H1 (cell line): Measurements from ENCODE around the gene CROCC2. TPM values are rescaled to one million over a fixed set of nuclear protein-coding genes. Genes with fewer than 3 reads are reported as not detected.
A peak's percentile ranks its signal among the peaks of the same experiment; 100 is the strongest.

Experiments used
- CTCF ChIA-PET: fragments of 300-600 bp; sonication (Branson Sonifier 250); formaldehyde crosslinking; loops from one replicate; lab custom pipeline; 2021; ENCODE audit not compliant: partially characterized antibody; lab: Charles Lee
- POLR2A ChIA-PET: fragments of 300-600 bp; sonication (Branson Sonifier 250); formaldehyde crosslinking; loops from one replicate; lab custom pipeline; 2021; ENCODE audit warnings: inconsistent platforms; ENCODE audit not compliant: partially characterized antibody; lab: Charles Lee
- DNase-seq, 2 experiments: peaks; one replicate each; pipeline versions ENCODE4 v3.0.0 to v3.0.0-alpha.2; 2010 to 2022; ENCODE audit warnings: low spot score in 2 of 2, low read depth in 1 of 2, mixed read lengths in 1 of 2
- FAIRE-seq: peaks from 2 replicates; lab custom pipeline; 2011; peaks lifted over from hg19 to GRCh38; lab: Jason Lieb, UNC
- H2AFZ ChIP-seq: 2 replicates; pipeline ENCODE4 v1.8.1; 2012; ENCODE audit warnings: low read length, inconsistent platforms
- H2AK5ac ChIP-seq: 2 replicates; pipeline ENCODE4 v1.6.1; 2013; ENCODE audit warnings: low read depth, low read length
- H2BK120ac ChIP-seq: replicated peaks from 2 replicates; pipeline ENCODE3; 2013; ENCODE audit warnings: low read depth, low read length, inconsistent platforms
- H2BK12ac ChIP-seq: 2 replicates; pipeline ENCODE4 v1.6.1; 2013; ENCODE audit warnings: low read depth, low read length
- H2BK15ac ChIP-seq: 2 replicates; pipeline ENCODE4 v1.6.1; 2013; ENCODE audit warnings: low read length
- H2BK20ac ChIP-seq: 2 replicates; pipeline ENCODE4 v1.6.1; 2013; ENCODE audit warnings: low read length
- H2BK5ac ChIP-seq: 2 replicates; pipeline ENCODE4 v1.6.1; 2013; ENCODE audit warnings: low read depth, low read length
- H3K14ac ChIP-seq: 2 replicates; pipeline ENCODE4 v1.6.1; 2013; ENCODE audit warnings: inconsistent platforms; ENCODE audit not compliant: insufficient read length
- H3K18ac ChIP-seq: 2 replicates; pipeline ENCODE4 v1.6.1; 2013; ENCODE audit warnings: low read length; ENCODE audit errors: extremely low read depth
- H3K23ac ChIP-seq: 2 replicates; pipeline ENCODE4 v1.6.1; 2013; ENCODE audit warnings: inconsistent platforms; ENCODE audit not compliant: insufficient read length
- H3K23me2 ChIP-seq: 2 replicates; pipeline ENCODE4 v1.6.1; 2013; ENCODE audit warnings: low read depth, low read length
- H3K27ac ChIP-seq: 2 replicates; pipeline ENCODE4 v1.6.1; 2011; ENCODE audit warnings: low read depth, low read length, inconsistent platforms
- H3K27me3 ChIP-seq, 4 experiments: replicated peaks in 1 of 4; 1 replicate in 1 of 4; 2 replicates in 3 of 4; pipeline versions ENCODE4 v1.6.1 to v1.8.1; 2011 to 2013; ENCODE audit warnings: low read length in 3 of 4, mild to moderate bottlenecking in 3 of 4, inconsistent platforms in 2 of 4, mixed read lengths in 2 of 4, moderate library complexity in 1 of 4; ENCODE audit not compliant: control insufficient read depth in 3 of 4, insufficient read depth in 3 of 4; ENCODE audit errors: extremely low read depth in 1 of 4
- H3K36me3 ChIP-seq, 4 experiments: 2 replicates each; pipeline versions ENCODE4 v1.6.1 to v1.8.1; 2011 to 2013; ENCODE audit warnings: mild to moderate bottlenecking in 4 of 4, low read length in 3 of 4, moderate library complexity in 2 of 4, control low read depth in 1 of 4, inconsistent platforms in 1 of 4; ENCODE audit not compliant: insufficient read depth in 4 of 4, control insufficient read depth in 2 of 4
- H3K4ac ChIP-seq: replicated peaks from 2 replicates; pipeline ENCODE3; 2013; ENCODE audit warnings: low read length, low read depth, mixed read lengths, inconsistent platforms; ENCODE audit not compliant: insufficient read length
- H3K4me1 ChIP-seq, 4 experiments: replicated peaks in 1 of 4; 1 replicate in 1 of 4; 2 replicates in 3 of 4; pipeline versions ENCODE4 v1.6.1 to v1.8.1; 2011 to 2013; ENCODE audit warnings: low read length in 3 of 4, inconsistent platforms in 2 of 4, mixed read lengths in 1 of 4; ENCODE audit not compliant: insufficient read depth in 4 of 4, control insufficient read depth in 3 of 4
- H3K4me2 ChIP-seq, 2 experiments: 2 replicates each; pipeline versions ENCODE4 v1.6.1 to v1.8.1; 2011 to 2013; ENCODE audit warnings: low read depth in 2 of 2, low read length in 2 of 2, control low read depth in 1 of 2, inconsistent platforms in 1 of 2, mild to moderate bottlenecking in 1 of 2; ENCODE audit not compliant: insufficient read depth in 1 of 2
- H3K4me3 ChIP-seq, 4 experiments: fragments of 200-600, 300-600 bp in 1 of 4; sonication (generic), shearing (Covaris generic), sonication (Bioruptor Twin) in 1 of 4; 2 replicates each; pipeline versions ENCODE4 v1.5.1 to v1.8.1; 2011 to 2016; ENCODE audit warnings: low read length in 4 of 4, low read depth in 3 of 4, control low read depth in 2 of 4, inconsistent platforms in 2 of 4, mild to moderate bottlenecking in 2 of 4, mixed read lengths in 1 of 4, moderate library complexity in 1 of 4; ENCODE audit not compliant: insufficient read depth in 2 of 4; ENCODE audit errors: extremely low read depth in 1 of 4
- H3K56ac ChIP-seq: replicated peaks from 2 replicates; pipeline ENCODE3; 2013; ENCODE audit warnings: low read depth, mild to moderate bottlenecking, mixed read lengths, low read length, inconsistent platforms; ENCODE audit not compliant: insufficient read length
- H3K79me1 ChIP-seq: 2 replicates; pipeline ENCODE4 v1.6.1; 2013; ENCODE audit warnings: low read depth, low read length, control low read depth
- H3K79me2 ChIP-seq, 2 experiments: 2 replicates each; pipeline versions ENCODE4 v1.6.1 to v1.8.1; 2012 to 2013; ENCODE audit warnings: low read length in 2 of 2, mild to moderate bottlenecking in 2 of 2, inconsistent platforms in 1 of 2; ENCODE audit not compliant: insufficient read depth in 2 of 2, control insufficient read depth in 1 of 2
- H3K9ac ChIP-seq, 4 experiments: replicated peaks in 1 of 4; 1 replicate in 1 of 4; 2 replicates in 3 of 4; pipeline versions ENCODE4 v1.6.1 to v1.8.1; 2011 to 2013; ENCODE audit warnings: low read depth in 3 of 4, low read length in 3 of 4, control low read depth in 2 of 4, mild to moderate bottlenecking in 2 of 4, moderate library complexity in 2 of 4, inconsistent platforms in 1 of 4; ENCODE audit errors: extremely low read depth in 1 of 4
- H3K9me3 ChIP-seq, 2 experiments: 2 replicates each; pipeline versions ENCODE4 v1.6.1 to v1.8.1; 2012 to 2013; ENCODE audit warnings: mild to moderate bottlenecking in 2 of 2, moderate library complexity in 2 of 2, control low read depth in 1 of 2, inconsistent platforms in 1 of 2, low read depth in 1 of 2, low read length in 1 of 2, mixed read lengths in 1 of 2; ENCODE audit not compliant: insufficient read depth in 2 of 2
- H4K20me1 ChIP-seq, 2 experiments: replicated peaks in 1 of 2; 2 replicates each; pipeline versions ENCODE3 to v1.8.1; 2011 to 2013; ENCODE audit warnings: inconsistent platforms in 2 of 2, low read length in 2 of 2, mild to moderate bottlenecking in 1 of 2; ENCODE audit not compliant: insufficient read depth in 2 of 2, control insufficient read depth in 1 of 2
- H4K5ac ChIP-seq: 2 replicates; pipeline ENCODE4 v1.6.1; 2013; ENCODE audit warnings: low read length, low read depth, mixed read lengths, inconsistent platforms; ENCODE audit not compliant: insufficient read length
- H4K8ac ChIP-seq: 2 replicates; pipeline ENCODE4 v1.8.0; 2013; ENCODE audit warnings: mild to moderate bottlenecking, moderate library complexity, low read length, inconsistent platforms; ENCODE audit not compliant: insufficient read depth; ENCODE audit errors: extremely low read depth
- H4K91ac ChIP-seq: replicated peaks from 2 replicates; pipeline ENCODE3; 2013; ENCODE audit warnings: low read length, mixed read lengths, inconsistent platforms; ENCODE audit not compliant: insufficient read length
- ASH2L ChIP-seq: fragments of 200-600, 300-600 bp; sonication (generic); IDR thresholded peaks from one replicate; pipeline ENCODE4 v1.7.1; 2017; ENCODE audit warnings: low read length
- ATF3 ChIP-seq: IDR thresholded peaks from 2 replicates; pipeline ENCODE4 v1.6.1; 2011; ENCODE audit warnings: low read depth, mild to moderate bottlenecking, low read length; ENCODE audit not compliant: insufficient read depth
- CREB1 ChIP-seq: IDR thresholded peaks from 2 replicates; pipeline ENCODE4 v1.6.1; 2012; ENCODE audit warnings: inconsistent platforms
- EP300 ChIP-seq, 2 experiments: IDR thresholded peaks; 1 replicate in 1 of 2; 2 replicates in 1 of 2; pipeline ENCODE4 v1.6.1; 2011 to 2012; ENCODE audit warnings: low read depth in 2 of 2, low read length in 2 of 2, mild to moderate bottlenecking in 2 of 2, borderline replicate concordance in 1 of 2, inconsistent platforms in 1 of 2, moderate library complexity in 1 of 2
- KDM1A ChIP-seq: fragments of 200-600, 300-600 bp; sonication (generic); IDR thresholded peaks from 2 replicates; pipeline ENCODE4 v1.7.1; 2016; ENCODE audit warnings: mild to moderate bottlenecking, low read length, borderline replicate concordance
- NANOG ChIP-seq: IDR thresholded peaks from 2 replicates; pipeline ENCODE4 v1.6.1; 2011; ENCODE audit warnings: low read length, low read depth, mild to moderate bottlenecking, inconsistent platforms; ENCODE audit not compliant: insufficient read depth, poor library complexity, severe bottlenecking
- NRF1 ChIP-seq: IDR thresholded peaks from 2 replicates; pipeline ENCODE4 v1.6.1; 2011; ENCODE audit warnings: mild to moderate bottlenecking, low read depth, low read length, improper control_type of control experiment
- POU5F1 ChIP-seq: IDR thresholded peaks from 2 replicates; pipeline ENCODE4 v1.6.1; 2011; ENCODE audit warnings: low read depth, mild to moderate bottlenecking, low read length, moderate library complexity
- RFX5 ChIP-seq: IDR thresholded peaks from 2 replicates; pipeline ENCODE4 v1.6.1; 2011; ENCODE audit warnings: low read depth, low read length, improper control_type of control experiment, borderline replicate concordance
- SUZ12 ChIP-seq: fragments of 200-600 bp; sonication (generic); IDR thresholded peaks from 2 replicates; pipeline ENCODE4 v1.6.1; 2012; ENCODE audit warnings: mild to moderate bottlenecking, inconsistent platforms, low read length, moderate library complexity, mixed read lengths
- TBP ChIP-seq: IDR thresholded peaks from 2 replicates; pipeline ENCODE4 v1.6.1; 2011; ENCODE audit warnings: low read depth, low read length, improper control_type of control experiment
- TCF12 ChIP-seq: IDR thresholded peaks from 2 replicates; pipeline ENCODE4 v1.6.1; 2011; ENCODE audit warnings: low read depth, mild to moderate bottlenecking, low read length
- WGBS, 2 experiments: shearing (Covaris generic) in 1 of 2; methylation state at CpG; one replicate each; pipeline versions ENCODE4 v1.1.6 to v1.1.7; 2013 to 2015; ENCODE audit warnings: low lambda C conversion rate in 2 of 2, mixed read lengths in 2 of 2, inconsistent platforms in 1 of 2, low coverage in 1 of 2, missing lambda C conversion rate in 1 of 2; ENCODE audit not compliant: insufficient replicate concordance in 2 of 2, insufficient coverage in 1 of 2, insufficient read length in 1 of 2; ENCODE audit errors: extremely low coverage in 1 of 2, missing lambda C conversion rate in 1 of 2; 5-methylcytosine and 5-hydroxymethylcytosine counted together
- polyA plus RNA-seq, 7 experiments: library from polyadenylated mRNA; depleted of rRNA in 3 of 7; stranded (reverse) in 5 of 7; unstranded in 2 of 7; fragments of >200 nt in 5 of 7; fragments of 200-250 nt in 2 of 7; gene quantifications; 1 replicate in 5 of 7; 2 replicates in 1 of 7; 4 replicates in 1 of 7; pipeline versions ENCODE4 v1.2.1 to v1.2.3, GENCODE V29; 2011 to 2013; ENCODE audit warnings: missing spikeins in 2 of 7, mixed read lengths in 2 of 7
- total RNA-seq: library from RNA; stranded (reverse); fragmentation: NEBNext Ultra II Directional; extraction: Animal tissue kit (Norgen Biotek cat#: 25700); gene quantifications from 2 replicates; pipeline ENCODE4 v1.2.1, GENCODE V29; 2021

The CROCC2 gene
- total and polyA plus RNA-seq, 2 of the 8 experiments (the other 6 are each of a cell fraction or from before 2014, with no cell fraction given) = not detected

GRCh38 chr2:240948086-240948485 is 42.0 kb downstream of the CROCC2 start:
- no peak overlapping the region for H2BK15ac ChIP-seq

More at GRCh38 chr2:240948086-240948485, 42.0 kb downstream of the CROCC2 start:
- H3K56ac ChIP-seq = no peak overlapping the region
- no peaks in the 10 kb centered on the region for H3K79me2 ChIP-seq
- H3K23me2 ChIP-seq = peaks cover 13% of the 10 kb centered on the region; the same call in 1 of the 2 replicates
- 95% methylated on average over 8 of the region's 8 CpGs; no CpG with 5 or more reads in 1 of the 2 experiments for WGBS, 2 experiments
- FAIRE-seq (no peak), DNase-seq (peak in 1 of 2 experiments; percentile 24)
- H4K91ac ChIP-seq = no peak overlapping the region
- H4K20me1 ChIP-seq = peaks cover 0 to 8% of the 10 kb centered on the region in 2 experiments
- no peak overlapping the region for H2AK5ac ChIP-seq
- H2BK120ac ChIP-seq = no peak overlapping the region
- H3K9ac ChIP-seq = no peak overlapping the region
- no peak overlapping the region for H3K14ac ChIP-seq
- no peak overlapping the region for H3K4ac ChIP-seq
- H3K36me3 ChIP-seq = no peaks in the 10 kb centered on the region
- ChIA-PET POLR2A (no interaction called here), CTCF (no interaction called here)
- no peaks in the 10 kb centered on the region for H3K4me1 ChIP-seq
- H3K4me2 ChIP-seq = no peak overlapping the region
- H3K9me3 ChIP-seq = no peaks in the 10 kb centered on the region; a peak in 1 of 4 replicates
- no peak overlapping the region for H3K23ac ChIP-seq
- H4K8ac ChIP-seq = no peak overlapping the region
- no peak overlapping the region for H3K4me3 ChIP-seq
- H3K79me1 ChIP-seq = no peaks in the 10 kb centered on the region
- no peak overlapping the region for H3K18ac ChIP-seq
- H3K27ac ChIP-seq = no peak overlapping the region
- no peaks in the 10 kb centered on the region for H3K27me3 ChIP-seq
- no peak overlapping the region for H2AFZ ChIP-seq
- H2BK12ac ChIP-seq = no peak overlapping the region
- no peak overlapping the region for H2BK20ac ChIP-seq
- TF ChIP-seq TBP (no peak), ASH2L (no peak), ATF3 (no peak), SUZ12 (no peak), NANOG (no peak), POU5F1 (no peak), EP300 (IDR thresholded peaks at IDR 0.05; ENCODE audit: borderline replicate concordance in 1 of 2, low read depth in 2 of 2, low read length in 2 of 2) (no peak), NRF1 (no peak), KDM1A (no peak), TCF12 (no peak), CREB1 (no peak), RFX5 (no peak)
- H2BK5ac ChIP-seq = no peak overlapping the region
- H4K5ac ChIP-seq = no peak overlapping the region
